Calu3 (cell line): ENCODE results near the gene SYNGR4. TPM values are rescaled to one million over a fixed set of nuclear protein-coding genes. Genes with fewer than 3 reads are reported as not detected.
"Not testable (repeated sequence)": the region's sequence is repeated elsewhere in the genome, so short reads cannot be mapped to it uniquely, and the experiment has no call there.

ENCODE experiments used
- BruUV-seq: library from RNA; stranded (reverse); fragments of 400-500 nt; replicated peaks from 2 replicates; lab custom pipeline; 2021; lab: Mats Ljungman, UMichigan
- CTCF ChIA-PET: fragments of 300-600 bp; sonication (Branson Sonifier 250); formaldehyde crosslinking; loops from one replicate; lab custom pipeline; 2022; ENCODE audit warnings: antibody characterized with exemption; lab: Charles Lee
- DNase-seq: peaks from one replicate; pipeline ENCODE4 v3.0.0; 2022
- H3K27ac Mint-ChIP-seq: one replicate; pipeline ENCODE4 v1.8.0; 2022; ENCODE audit warnings: mixed read lengths; ENCODE audit not compliant: unreplicated experiment
- H3K27me3 Mint-ChIP-seq: one replicate; pipeline ENCODE4 v1.8.0; 2022; ENCODE audit warnings: mixed read lengths; ENCODE audit not compliant: unreplicated experiment
- H3K36me3 Mint-ChIP-seq: one replicate; pipeline ENCODE4 v1.8.0; 2022; ENCODE audit warnings: mild to moderate bottlenecking, moderate library complexity, mixed read lengths; ENCODE audit not compliant: insufficient read depth, unreplicated experiment
- H3K4me1 Mint-ChIP-seq: one replicate; pipeline ENCODE4 v1.8.0; 2022; ENCODE audit warnings: mild to moderate bottlenecking, low read depth, mixed read lengths; ENCODE audit not compliant: unreplicated experiment
- H3K4me3 Mint-ChIP-seq: one replicate; pipeline ENCODE4 v1.8.0; 2022; ENCODE audit warnings: mild to moderate bottlenecking, low read depth, moderate library complexity, mixed read lengths; ENCODE audit not compliant: unreplicated experiment
- H3K9me3 Mint-ChIP-seq: one replicate; pipeline ENCODE4 v1.8.0; 2022; ENCODE audit warnings: low read depth, mixed read lengths; ENCODE audit not compliant: unreplicated experiment
- intact Hi-C: fragments of 100-400 bp; cut with micrococcal nuclease; formaldehyde crosslinking; loops from one replicate; pipeline ENCODE4 v1.10.0; 2022; ENCODE audit not compliant: unreplicated experiment
- total RNA-seq: library from RNA; stranded (reverse); gene quantifications from 2 replicates; pipeline ENCODE4 v1.2.3, GENCODE V29; 2022
- TF ChIP-seq, protein P1 (sequence below): fragments of 200-600 bp; IDR thresholded peaks from one replicate; pipeline ENCODE4 v1.8.0; 2022; ENCODE audit warnings: antibody characterized with exemption; ENCODE audit not compliant: unreplicated experiment

SYNGR4 gene
- total RNA-seq, 1 experiment from 2014 or later, result not detected

DNA sequence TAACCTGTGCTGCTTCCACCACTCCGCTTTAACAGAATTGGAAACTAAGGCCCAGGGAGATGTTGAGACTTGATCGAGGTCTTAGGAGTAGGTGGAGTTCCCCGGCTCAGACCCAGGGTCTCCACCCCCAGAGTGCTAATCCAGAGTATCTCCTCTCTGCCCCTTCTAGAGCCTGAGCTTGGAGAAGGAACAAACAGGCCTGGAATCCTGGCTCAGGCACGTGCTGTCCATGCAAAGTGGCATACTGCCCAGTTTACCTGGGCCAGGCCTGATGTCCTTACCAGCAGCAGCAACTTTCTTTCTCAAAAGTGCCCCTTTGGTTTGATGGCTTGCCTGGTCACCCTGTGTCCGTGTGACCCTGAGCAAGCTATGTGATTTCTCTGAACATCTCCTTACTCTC is 3.7 kb downstream of the SYNGR4 start:
- Mint-ChIP-seq H3K4me3 (no peak overlapping the region), H3K27me3 (peaks cover 6% of the 10 kb centered on the region), H3K4me1 (no peaks in the 10 kb centered on the region), H3K9me3 (no peaks in the 10 kb centered on the region), H3K36me3 (peaks cover 24% of the 10 kb centered on the region), H3K27ac (no peak overlapping the region)
- BruUV-seq, result no TSS peak
- intact Hi-C loops, result no loop called here
- CTCF ChIA-PET, result no interaction called here
- TF ChIP-seq, protein P1, sequence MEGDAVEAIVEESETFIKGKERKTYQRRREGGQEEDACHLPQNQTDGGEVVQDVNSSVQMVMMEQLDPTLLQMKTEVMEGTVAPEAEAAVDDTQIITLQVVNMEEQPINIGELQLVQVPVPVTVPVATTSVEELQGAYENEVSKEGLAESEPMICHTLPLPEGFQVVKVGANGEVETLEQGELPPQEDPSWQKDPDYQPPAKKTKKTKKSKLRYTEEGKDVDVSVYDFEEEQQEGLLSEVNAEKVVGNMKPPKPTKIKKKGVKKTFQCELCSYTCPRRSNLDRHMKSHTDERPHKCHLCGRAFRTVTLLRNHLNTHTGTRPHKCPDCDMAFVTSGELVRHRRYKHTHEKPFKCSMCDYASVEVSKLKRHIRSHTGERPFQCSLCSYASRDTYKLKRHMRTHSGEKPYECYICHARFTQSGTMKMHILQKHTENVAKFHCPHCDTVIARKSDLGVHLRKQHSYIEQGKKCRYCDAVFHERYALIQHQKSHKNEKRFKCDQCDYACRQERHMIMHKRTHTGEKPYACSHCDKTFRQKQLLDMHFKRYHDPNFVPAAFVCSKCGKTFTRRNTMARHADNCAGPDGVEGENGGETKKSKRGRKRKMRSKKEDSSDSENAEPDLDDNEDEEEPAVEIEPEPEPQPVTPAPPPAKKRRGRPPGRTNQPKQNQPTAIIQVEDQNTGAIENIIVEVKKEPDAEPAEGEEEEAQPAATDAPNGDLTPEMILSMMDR, result no peak
- no peak for DNase-seq

DNA sequence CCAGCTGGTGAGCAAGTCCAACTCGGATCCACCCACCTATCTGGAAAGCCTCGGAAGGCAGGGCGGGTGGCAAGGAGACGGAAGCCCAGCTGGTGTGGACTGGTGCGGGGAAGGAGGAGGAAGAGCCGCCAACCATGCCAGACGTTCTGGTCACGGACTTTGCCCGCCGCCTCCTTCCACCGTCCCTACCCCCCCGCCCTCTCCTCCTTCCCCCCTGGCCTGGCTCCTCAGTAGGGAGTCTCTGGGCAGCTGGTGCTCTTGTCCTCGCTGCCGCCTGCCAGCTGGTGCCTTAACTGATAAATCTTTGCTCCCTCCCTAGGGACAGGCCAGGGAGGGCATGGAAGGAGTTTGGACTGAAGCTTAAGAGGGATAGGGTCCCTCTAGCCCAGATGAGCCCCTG is 4.8 kb downstream of the SYNGR4 start:
- Mint-ChIP-seq H3K9me3 (no peaks in the 10 kb centered on the region), H3K27me3 (peaks cover 13% of the 10 kb centered on the region), H3K27ac (no peak overlapping the region), H3K36me3 (peaks cover 13% of the 10 kb centered on the region), H3K4me1 (no peaks in the 10 kb centered on the region), H3K4me3 (no peak overlapping the region)
- TF ChIP-seq, protein P1, result no peak
- CTCF ChIA-PET, result interaction anchor here (0.6 kb wide), 1 partner anchor 746 kb away, joined by 4 read pairs; no protein-coding TSS in a partner anchor
- no peak for DNase-seq
- intact Hi-C loops, result no loop called here
- BruUV-seq, result no TSS peak

DNA sequence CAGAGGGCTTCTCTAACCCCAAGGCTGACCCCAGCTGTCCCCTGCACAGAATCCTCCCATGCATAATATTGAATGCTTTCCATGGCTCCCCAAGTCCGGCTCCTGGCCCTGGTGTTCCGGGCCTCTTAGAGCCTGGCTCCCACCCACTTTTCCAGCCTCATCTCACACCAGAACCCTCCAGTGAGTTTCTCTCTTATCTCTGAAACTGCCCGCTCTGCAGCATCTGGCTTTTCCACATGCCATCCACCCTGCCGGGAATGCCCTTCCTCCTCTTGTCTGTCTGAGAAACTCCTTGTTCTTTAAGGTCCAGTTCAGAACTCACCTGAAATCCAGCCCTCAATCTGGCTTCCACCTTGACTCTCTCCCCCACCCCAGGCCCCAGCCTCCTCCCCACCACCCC is 6.8 kb downstream of the SYNGR4 start:
- peaks cover 13% of the 10 kb centered on the region for H3K27me3 Mint-ChIP-seq
- TF ChIP-seq, protein P1, result no peak
- H3K36me3 Mint-ChIP-seq, result no peaks in the 10 kb centered on the region
- CTCF ChIA-PET, result no interaction called here
- intact Hi-C loops, result no loop called here
- BruUV-seq, result no TSS peak
- H3K4me1 Mint-ChIP-seq, result no peaks in the 10 kb centered on the region
- H3K4me3 Mint-ChIP-seq, result no peak overlapping the region
- no peaks in the 10 kb centered on the region for H3K9me3 Mint-ChIP-seq
- no peak for DNase-seq
- H3K27ac Mint-ChIP-seq, result no peak overlapping the region

DNA sequence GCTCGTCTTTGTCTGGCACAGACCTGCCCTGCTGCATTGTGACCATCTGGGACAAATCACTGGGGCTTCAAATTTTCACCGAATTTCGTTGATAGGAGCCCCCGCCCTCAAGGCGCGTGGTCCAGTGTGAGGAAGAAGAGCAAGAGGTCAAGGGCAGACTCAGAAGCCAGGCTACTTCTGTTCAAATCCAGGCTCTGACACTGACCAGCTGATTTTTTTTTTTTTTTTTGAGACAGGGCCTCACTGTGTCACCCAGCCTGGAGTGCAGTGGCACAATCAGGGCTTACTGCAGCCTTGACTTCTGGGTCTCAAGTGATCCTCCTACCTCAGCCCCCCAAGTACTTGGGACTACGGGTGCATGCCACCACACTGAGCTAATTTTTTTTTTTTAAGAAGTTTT is 7.2 kb downstream of the SYNGR4 start:
- H3K9me3 Mint-ChIP-seq, result no peaks in the 10 kb centered on the region
- no peak overlapping the region for H3K27ac Mint-ChIP-seq
- H3K4me1 Mint-ChIP-seq, result no peaks in the 10 kb centered on the region
- no TSS peak for BruUV-seq
- DNase-seq, result no peak
- peaks cover 13% of the 10 kb centered on the region for H3K27me3 Mint-ChIP-seq
- no peak overlapping the region for H3K4me3 Mint-ChIP-seq
- intact Hi-C loops, result no loop called here
- TF ChIP-seq, protein P1, result no peak
- CTCF ChIA-PET, result no interaction called here
- no peaks in the 10 kb centered on the region for H3K36me3 Mint-ChIP-seq

DNA sequence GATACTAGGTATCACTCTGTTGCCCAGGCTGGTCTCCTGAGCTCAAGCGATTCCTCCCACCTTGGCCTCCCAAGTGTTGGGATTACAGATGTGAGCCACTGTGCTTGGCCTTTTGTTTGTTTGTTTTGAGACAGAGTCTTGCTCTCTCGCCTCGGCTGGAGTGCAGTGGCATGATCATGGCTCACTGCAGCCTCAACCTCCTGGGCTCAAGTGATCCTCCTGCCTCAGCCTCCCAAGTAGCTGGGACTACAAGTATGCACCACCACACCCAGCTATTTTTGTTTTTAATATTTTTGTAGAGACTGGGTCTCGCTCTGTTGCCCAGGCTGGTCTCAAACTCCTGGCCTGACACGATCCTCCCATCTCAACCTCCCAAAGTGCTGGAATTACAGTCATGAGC is 7.6 kb downstream of the SYNGR4 start:
- H3K4me1 Mint-ChIP-seq, intact Hi-C loops, H3K27ac Mint-ChIP-seq, H3K4me3 Mint-ChIP-seq, BruUV-seq, H3K36me3 Mint-ChIP-seq, H3K9me3 Mint-ChIP-seq, DNase-seq: not testable (repeated sequence)
- CTCF ChIA-PET, result interaction anchor here (0.6 kb wide), 1 partner anchor 217 kb away, joined by 9 read pairs; no protein-coding TSS in a partner anchor
- H3K27me3 Mint-ChIP-seq, result peaks cover 13% of the 10 kb centered on the region
